IMR-90 (cell line): Measurements from ENCODE around the gene GSDMA.

Experiments
- CTCF ChIP-seq: conservative IDR thresholded peaks from 2 replicates; pipeline ENCODE4 v1.5.1; 2012; ENCODE audit warnings: mild to moderate bottlenecking, low read depth, low read length, improper control_type of control experiment
- RAD21 ChIP-seq: IDR thresholded peaks from 2 replicates; pipeline ENCODE4 v1.6.1; 2012; ENCODE audit warnings: low read length, improper control_type of control experiment

DNA sequence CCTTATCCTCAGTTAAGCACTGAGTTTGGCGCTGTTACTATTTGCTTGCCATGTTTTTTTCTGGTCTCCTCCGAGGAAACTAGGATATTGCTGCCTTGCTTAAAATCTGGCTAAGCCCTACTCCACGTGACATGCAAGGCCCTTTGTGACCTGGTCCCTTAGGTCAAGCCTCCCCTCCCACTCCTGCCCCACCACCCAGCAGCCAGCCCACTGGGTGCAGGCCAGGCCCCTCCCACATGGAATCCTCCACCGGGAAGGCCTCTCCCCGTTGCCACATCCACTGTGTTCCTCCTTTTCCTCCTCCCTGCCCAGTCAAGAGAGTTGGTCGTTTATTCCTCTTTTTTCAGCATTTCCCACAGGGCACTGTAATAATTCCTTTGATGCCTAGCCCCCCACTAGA is 34.0 kb downstream of the GSDMA start:
- TF ChIP-seq CTCF (no peak), RAD21 (no peak)
